Activated CD8-positive, alpha-beta T cell treated with anti-CD3 and anti-CD28 coated beads for 36 hours (primary cell): ENCODE data around the gene LAMA4. TPM values are rescaled to one million over a fixed set of nuclear protein-coding genes. Genes with fewer than 3 reads are reported as not detected.
A peak's percentile ranks its signal among the peaks of the same experiment; 100 is the strongest.

Experiments used
- ATAC-seq: fragments of 200-7000 bp; cut with Tn5 transposase; one replicate; pipeline ENCODE4 v1.10.0; 2021; ENCODE audit warnings: mild to moderate bottlenecking, moderate library complexity
- CTCF ChIA-PET: fragments of 350-600 bp; sonication (Branson Sonifier 250); formaldehyde crosslinking; loops from one replicate; lab custom pipeline; 2021; ENCODE audit warnings: antibody characterized with exemption; lab: Charles Lee
- POLR2A ChIA-PET: fragments of 350-600 bp; sonication (Branson Sonifier 250); formaldehyde crosslinking; loops from one replicate; lab custom pipeline; 2021; ENCODE audit warnings: antibody characterized with exemption; lab: Charles Lee
- DNase-seq: peaks from one replicate; pipeline ENCODE4 v3.0.0-alpha.2; 2020
- H3K27ac Mint-ChIP-seq: one replicate; pipeline ENCODE4 v1.8.0; 2021; ENCODE audit warnings: mild to moderate bottlenecking, mixed read lengths
- H3K27me3 Mint-ChIP-seq: one replicate; pipeline ENCODE4 v1.8.0; 2021; ENCODE audit warnings: mixed read lengths
- H3K36me3 Mint-ChIP-seq: one replicate; pipeline ENCODE4 v1.8.0; 2021; ENCODE audit warnings: low read depth, mixed read lengths
- H3K4me1 Mint-ChIP-seq: one replicate; pipeline ENCODE4 v1.8.0; 2021; ENCODE audit warnings: low read depth, mixed read lengths
- H3K4me3 Mint-ChIP-seq: one replicate; pipeline ENCODE4 v1.8.0; 2021; ENCODE audit warnings: mild to moderate bottlenecking, moderate library complexity, mixed read lengths
- H3K9me3 Mint-ChIP-seq: one replicate; pipeline ENCODE4 v1.8.0; 2021; ENCODE audit warnings: mixed read lengths
- CTCF ChIP-seq: fragments of 200-600 bp; IDR thresholded peaks from one replicate; pipeline ENCODE4 v1.8.0; 2022; ENCODE audit warnings: antibody characterized with exemption, mild to moderate bottlenecking
- intact Hi-C: fragments of 100-400 bp; cut with micrococcal nuclease; formaldehyde crosslinking; loops from one replicate; pipeline ENCODE4 v1.10.0; 2022
- total RNA-seq, 2 experiments: library from RNA; stranded (reverse); gene quantifications; one replicate each; pipeline ENCODE4 v1.2.3, GENCODE V29; 2021

Gene LAMA4
- total RNA-seq, 2 experiments from 2014 or later = not detected

- intact Hi-C loops = no loop called here
- no peak for TF ChIP-seq CTCF
- ChIA-PET POLR2A (no interaction called here), CTCF (interaction anchor here (2.3 kb wide), 1 partner anchor 118 kb away, joined by 8 read pairs; no protein-coding TSS in a partner anchor)
- ATAC-seq = no peak
- Mint-ChIP-seq H3K27ac (no peak overlapping the region), H3K9me3 (no peaks in the 10 kb centered on the region), H3K4me3 (no peak overlapping the region), H3K4me1 (no peaks in the 10 kb centered on the region), H3K27me3 (peaks cover 12% of the 10 kb centered on the region), H3K36me3 (no peaks in the 10 kb centered on the region)
- no peak for DNase-seq
These were observed 43.8 kb upstream of the LAMA4 start for GRCh38 chr6:112298021-112298745.

GRCh38 chr6:112296694-112297093 is 42.3 kb upstream of the LAMA4 start:
- H3K27ac Mint-ChIP-seq = no peak overlapping the region
- H3K36me3 Mint-ChIP-seq = no peaks in the 10 kb centered on the region
- H3K27me3 Mint-ChIP-seq = peaks cover 19% of the 10 kb centered on the region
- no peaks in the 10 kb centered on the region for H3K4me1 Mint-ChIP-seq
- no peaks in the 10 kb centered on the region for H3K9me3 Mint-ChIP-seq
- ATAC-seq (no peak), DNase-seq (no peak)
- POLR2A ChIA-PET = no interaction called here
- CTCF ChIA-PET = interaction anchor here (0.6 to 2.3 kb wide), 3 partner anchors 109 to 117 kb away, joined by 3 to 8 read pairs (median 4); no protein-coding TSS in a partner anchor
- no peak overlapping the region for H3K4me3 Mint-ChIP-seq
- intact Hi-C loops = no loop called here
- TF ChIP-seq CTCF = no peak

GRCh38 chr6:112296122-112296521 is 41.8 kb upstream of the LAMA4 start:
- peaks cover 20% of the 10 kb centered on the region for H3K27me3 Mint-ChIP-seq
- no peaks in the 10 kb centered on the region for H3K36me3 Mint-ChIP-seq
- H3K27ac Mint-ChIP-seq = no peak overlapping the region
- DNase-seq (peak; percentile 22), ATAC-seq (peak; percentile 76)
- no peak overlapping the region for H3K4me3 Mint-ChIP-seq
- intact Hi-C loops = no loop called here
- H3K9me3 Mint-ChIP-seq = no peaks in the 10 kb centered on the region
- CTCF ChIA-PET = interaction anchor here (0.8 to 1.2 kb wide), 2 partner anchors 12 to 116 kb away, joined by 4 to 6 read pairs; no protein-coding TSS in a partner anchor
- TF ChIP-seq CTCF = no peak
- no peaks in the 10 kb centered on the region for H3K4me1 Mint-ChIP-seq
- POLR2A ChIA-PET = no interaction called here

- DNase-seq (no peak), ATAC-seq (no peak)
- no peak for TF ChIP-seq CTCF
- Mint-ChIP-seq H3K27ac (no peak overlapping the region), H3K27me3 (peaks cover 27% of the 10 kb centered on the region), H3K36me3 (no peaks in the 10 kb centered on the region), H3K4me1 (peaks cover 15% of the 10 kb centered on the region), H3K9me3 (no peaks in the 10 kb centered on the region), H3K4me3 (no peak overlapping the region)
- ChIA-PET CTCF (interaction anchor here (1.5 kb wide), 1 partner anchor 16 kb away, joined by 4 read pairs; no protein-coding TSS in a partner anchor), POLR2A (no interaction called here)
- intact Hi-C loops = no loop called here
These were observed 36.9 kb upstream of the LAMA4 start for GRCh38 chr6:112291161-112291762.
